Glomerular visceral epithelial cell (primary cell): Measurements from ENCODE around the gene CCDC154.
"Not testable (repeated sequence)": the region's sequence is repeated elsewhere in the genome, so short reads cannot be mapped to it uniquely, and the experiment has no call there.

Experiments
- DNase-seq: peaks from one replicate; pipeline ENCODE4 v3.0.0-alpha.2; 2016; ENCODE audit errors: extremely low spot score

The CCDC154 gene

DNA sequence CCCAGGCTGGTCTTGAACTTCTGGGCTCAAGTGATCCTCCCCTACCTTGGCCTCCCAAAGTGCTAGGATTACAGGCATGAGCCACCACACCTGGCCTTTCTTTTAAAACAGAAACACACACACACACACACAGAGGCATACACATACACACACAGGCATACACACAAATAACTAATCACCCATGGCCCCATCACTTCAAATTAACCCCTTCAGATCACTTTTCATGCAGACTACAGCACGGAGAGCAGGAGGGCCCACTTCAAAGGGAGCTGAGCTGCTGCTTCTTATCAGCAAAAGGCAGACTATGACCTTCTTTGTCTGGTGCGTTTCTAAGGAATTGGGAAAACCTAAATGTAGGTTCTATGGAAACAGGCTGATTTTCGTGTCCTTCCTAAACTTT, 28.6 kb upstream of the CCDC154 start:
- no peak for DNase-seq

DNA sequence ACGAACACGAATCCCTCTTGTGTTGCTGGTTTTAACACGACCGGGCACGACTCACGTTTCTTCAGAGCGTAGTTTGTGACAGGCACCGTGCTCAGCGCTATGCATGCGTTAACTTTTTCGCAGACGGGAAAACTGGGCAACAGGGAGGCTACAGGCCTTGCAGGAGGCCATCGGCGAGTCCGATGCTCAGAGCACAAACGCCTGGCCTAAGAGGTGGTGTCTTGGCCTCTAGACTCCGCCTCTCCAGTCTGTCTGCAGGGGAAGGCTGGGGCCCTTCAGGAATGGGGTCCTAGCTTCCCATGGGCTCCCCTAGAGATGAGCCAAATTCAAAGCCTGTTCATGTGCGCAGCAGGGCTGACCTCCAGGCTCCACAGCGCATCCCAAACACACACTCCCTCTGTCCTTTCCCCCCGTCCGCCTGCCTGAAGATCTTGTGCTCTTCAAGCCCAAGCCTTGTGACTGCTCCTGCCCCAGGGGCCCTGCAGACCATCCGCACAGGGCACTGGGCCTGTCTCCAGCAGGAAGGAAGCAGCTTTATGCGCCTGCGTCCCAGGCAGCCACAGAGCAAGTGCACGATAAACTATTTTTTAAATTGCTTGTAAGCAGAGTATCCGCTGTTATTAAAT, 27.3 kb upstream of the CCDC154 start:
- DNase-seq = no peak

DNA sequence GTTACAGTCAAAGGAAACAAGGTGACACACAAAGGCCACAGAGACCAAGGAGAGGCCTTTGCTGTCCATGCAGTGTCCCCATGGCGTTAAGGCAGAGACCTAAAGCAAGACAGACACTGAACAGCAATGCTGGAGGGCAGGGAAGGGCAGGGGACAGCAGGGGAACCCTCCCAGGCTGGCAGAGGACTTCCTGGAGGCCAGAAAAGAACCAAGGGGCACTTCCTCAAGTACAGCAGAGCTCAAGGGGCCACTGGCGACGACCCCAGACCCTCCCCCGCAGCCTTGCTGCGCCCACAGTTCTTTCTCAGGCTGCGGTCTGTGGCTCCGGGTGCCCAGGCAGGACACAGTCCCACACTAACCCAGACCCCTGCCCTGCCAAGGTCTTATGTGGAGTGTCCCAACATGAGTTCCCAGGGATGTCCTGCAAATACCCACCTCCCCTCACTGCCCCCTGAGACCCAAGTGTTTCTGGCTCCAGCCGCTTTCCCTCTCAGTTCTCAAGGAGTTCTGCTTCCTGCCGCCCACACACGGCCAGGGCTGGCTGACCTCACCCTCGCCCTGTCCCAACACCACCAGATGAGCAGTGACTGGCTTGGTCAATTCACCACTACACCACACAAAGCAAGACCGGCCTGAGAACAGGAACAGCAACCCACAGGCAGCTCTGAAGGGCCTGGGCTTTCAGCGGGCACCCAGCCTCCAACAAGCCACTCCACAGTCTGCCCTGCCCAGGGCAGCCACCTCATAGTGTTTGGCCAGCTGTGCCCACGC, 26.3 kb upstream of the CCDC154 start:
- DNase-seq = peak; percentile 25

DNA sequence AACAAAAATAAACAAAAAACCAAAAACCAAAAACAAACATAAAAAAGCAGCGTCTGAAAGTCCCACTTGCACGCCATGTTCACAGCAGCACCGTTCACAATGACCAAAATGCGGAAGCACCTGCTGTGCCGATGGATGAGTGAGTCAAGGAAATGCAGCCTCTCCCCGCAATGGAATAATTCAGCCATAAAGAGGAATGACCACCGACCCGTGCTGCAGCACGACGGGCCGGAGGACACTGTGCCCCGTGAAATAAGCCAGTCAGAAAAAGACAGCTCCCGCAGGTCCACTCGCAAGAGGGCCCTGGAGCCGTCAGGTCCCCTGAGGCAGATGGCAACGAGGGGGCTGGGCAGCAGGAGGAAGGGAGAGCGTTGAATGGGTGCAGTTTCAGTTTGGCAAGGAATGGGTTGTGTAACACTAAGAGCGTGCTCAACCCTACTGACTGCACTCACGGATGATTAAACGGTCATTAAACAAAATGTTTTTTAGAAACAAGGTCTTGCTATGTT, 25.4 kb upstream of the CCDC154 start:
- DNase-seq = no peak

DNA sequence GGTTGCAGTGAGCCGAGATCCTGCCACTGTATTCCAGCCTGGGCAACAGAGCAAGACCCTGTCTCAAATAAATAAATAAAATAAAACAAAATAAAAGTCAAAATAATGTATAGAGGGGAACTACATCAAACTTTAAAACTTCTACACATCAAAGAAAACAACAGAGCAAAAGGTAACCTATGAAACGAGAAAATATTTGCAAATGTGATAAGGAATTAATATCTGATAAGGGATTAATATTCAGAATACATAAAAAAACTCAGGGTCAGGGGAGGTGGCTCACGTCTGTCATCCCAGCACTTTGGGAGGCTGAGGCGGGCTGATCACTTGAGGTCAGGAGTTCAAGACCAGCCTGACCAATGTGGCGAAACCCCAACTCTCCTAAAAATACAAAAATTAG, 24.8 kb upstream of the CCDC154 start:
- not testable (repeated sequence) for DNase-seq

DNA sequence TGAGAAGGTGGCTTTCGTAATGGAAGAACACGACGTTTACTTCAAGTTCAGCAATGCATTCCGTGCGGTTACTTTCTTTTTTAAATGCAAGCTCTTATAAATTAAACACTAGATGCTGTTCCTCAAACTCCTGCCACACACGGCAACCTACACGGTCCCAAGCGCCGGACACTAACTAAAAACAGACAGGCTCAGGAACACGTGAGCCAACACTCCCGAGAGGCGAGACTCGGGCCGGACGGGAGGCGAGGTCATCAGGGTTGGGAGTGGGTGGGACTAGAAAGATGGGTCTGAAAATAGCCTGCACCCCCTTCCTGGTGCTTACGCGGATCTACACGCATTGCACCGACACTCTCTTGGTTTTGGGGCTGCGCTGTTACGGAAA, 24.1 kb upstream of the CCDC154 start:
- no peak for DNase-seq

DNA sequence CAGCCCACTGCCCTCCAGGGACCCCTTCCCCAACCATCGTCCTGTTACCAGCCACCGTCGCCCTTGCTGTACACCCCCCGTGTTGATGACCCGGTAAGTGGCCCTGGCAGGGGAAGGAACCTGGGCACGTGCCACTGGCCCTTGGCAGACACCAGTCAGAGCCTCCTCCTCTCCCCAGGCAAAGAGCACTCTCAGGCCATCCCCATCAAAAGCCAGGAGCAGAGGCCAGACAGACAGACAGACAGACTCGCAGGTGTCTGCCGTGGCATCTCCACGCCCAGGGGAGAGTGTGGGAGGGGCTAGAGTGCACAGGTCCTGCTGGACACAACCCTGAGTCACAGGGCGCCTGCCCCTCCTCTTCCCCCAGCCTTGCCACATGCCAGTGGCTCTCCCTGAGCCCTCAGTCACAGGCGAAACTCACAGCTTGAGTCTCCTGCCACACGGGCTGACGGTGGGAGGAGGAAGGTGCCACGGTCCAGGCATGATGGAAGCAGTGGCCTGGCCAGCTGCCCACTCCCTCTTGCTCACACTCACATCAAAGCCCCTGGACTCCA, 22.7 kb upstream of the CCDC154 start:
- DNase-seq = peak; percentile 18

DNA sequence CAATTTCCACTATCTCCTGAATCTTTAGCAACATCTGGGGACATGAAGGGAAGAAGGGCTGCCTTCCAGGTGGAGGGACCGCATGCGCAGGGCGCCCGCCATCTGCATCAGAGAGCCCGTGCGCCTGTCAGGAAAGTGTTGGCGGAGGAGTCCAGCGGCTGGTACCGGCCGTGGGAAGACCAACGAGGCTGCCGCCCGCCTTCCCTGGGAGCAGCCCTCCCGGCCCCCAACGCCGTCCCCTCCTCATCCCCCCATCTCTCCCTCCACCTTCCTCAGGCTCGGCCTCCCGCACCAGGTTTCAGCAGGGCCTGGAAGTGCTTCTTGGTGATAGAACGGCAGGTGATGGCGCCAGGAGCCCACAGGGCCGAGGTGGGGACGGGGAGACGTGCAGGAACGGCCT, 21.7 kb upstream of the CCDC154 start:
- DNase-seq = no peak

DNA sequence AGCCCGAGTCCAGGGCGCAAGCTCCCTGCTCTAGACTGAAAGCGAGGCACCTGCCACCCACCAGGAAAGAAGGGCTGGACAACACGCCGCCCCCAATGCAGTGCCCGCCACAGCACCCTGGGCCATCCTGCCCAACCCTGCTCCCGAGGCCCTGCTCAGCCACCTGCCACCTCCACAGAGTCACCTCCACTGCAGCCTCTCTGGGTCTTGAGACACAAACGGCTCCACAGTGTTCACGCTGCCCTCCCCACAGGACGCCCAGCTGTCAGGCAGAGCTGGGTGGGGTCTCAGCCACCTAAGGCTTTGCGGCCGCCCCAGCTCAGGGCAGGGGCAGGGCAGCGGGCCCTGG, 21.2 kb upstream of the CCDC154 start:
- no peak for DNase-seq

DNA sequence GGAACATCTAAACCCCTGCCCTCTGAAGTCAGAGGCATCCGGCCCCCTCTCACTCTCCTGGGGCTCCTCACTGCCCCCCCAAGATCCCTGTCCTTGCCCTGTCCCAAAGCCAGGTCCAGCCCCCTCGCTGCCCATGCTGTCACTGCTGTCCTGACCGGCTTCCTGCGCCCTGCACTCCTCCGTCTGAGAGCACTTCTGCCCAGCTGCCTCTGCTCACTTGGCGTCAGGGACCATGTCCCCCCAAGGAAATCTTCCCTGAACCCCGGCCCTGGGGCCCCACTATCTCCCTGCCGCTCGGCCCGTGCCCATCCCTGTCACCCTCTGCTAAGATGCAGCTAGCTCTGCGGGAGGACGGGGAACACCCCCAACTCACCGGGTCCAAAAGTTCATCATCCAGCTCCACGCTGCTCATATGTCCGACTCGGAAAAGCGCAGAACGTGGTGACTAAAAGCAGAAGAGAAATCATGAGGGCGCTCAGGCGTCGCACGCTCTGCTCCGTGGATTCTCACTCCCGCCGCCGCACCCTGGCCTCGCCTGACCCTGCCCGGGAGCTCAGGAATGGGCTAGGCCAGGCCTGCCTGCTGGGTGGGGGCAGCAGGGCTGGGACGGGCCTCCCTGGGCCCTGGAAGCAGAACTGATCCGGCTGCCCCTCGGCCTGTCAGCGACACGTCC, 20.7 kb upstream of the CCDC154 start:
- no peak for DNase-seq

DNA sequence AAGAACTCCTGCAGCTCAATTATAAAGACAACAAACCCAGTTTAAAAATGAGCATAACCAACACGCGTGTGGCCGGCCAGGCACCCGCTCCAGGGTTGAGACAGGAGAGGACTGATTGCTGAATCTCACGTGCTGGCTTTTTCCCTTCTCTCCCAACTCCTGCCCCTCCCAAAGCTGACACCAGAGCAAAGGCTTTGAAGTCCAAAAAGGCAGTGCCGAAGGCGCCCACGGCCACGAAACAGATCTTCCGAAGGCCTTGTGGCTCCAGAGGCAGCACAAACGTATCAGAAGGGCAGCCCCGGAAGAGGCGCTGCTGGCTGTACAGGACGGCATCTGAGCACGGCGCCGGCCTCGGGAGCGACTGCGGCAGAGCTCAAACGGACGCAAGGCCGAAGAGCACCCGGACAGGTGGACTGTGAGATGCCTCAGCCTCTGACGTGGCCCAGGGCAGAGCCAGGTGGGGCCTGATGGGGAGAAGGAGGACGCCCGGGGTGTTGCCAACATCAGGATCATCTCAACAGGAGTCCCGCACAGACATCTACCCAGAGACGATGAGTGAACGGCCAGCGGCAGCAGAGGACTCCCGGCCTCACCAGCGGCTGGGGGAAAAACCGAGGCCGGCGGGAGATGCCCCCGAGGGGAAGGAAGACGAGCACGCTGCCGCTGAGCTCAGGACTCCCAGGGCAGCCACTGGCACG, 20.0 kb upstream of the CCDC154 start:
- DNase-seq = no peak

DNA sequence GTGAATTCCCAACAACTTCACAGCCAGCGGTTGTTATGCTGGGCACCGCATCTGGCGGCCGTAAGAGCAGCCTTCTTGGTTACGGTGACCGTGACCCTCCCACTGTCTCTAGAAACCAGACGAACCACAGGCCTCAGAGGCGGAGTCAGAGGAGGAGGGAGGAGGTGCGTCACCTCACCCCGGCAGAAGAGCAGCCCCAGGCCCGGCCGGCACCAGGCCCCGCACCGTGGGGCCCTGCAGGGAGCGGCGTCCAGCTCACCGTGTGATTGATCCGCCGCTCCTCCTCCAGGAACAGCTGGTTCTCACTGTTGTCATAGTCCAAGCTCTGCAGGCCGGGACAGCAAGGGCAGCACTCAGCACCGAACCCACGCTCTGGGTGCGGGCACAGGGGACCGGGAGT, 16.8 kb upstream of the CCDC154 start:
- DNase-seq = no peak

DNA sequence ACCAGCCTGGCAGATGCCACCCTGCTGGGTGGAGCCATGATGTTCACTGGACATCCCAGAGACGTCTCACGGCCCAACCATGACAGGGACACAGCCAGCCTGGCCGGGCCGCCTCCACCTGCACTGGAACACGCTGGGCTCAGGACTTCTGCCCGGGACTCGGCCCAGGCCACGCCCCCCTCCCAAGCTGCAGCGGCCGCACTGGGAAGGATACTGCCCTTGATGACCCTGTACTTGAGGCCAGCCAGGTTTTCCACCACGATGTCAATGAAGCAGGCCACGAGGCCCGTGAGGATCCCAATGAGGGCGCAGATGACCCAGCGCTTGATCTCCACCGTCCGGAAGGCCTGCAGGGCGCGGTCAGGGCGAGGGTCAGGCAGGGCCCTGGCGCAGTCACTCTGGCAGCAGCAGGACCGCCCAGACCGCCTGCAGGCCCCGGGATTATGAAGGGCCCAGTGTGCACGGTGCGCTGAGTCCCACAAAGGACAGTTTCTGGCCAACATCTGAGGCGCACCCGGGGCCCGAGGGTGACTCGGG, 16.3 kb upstream of the CCDC154 start:
- DNase-seq = no peak

DNA sequence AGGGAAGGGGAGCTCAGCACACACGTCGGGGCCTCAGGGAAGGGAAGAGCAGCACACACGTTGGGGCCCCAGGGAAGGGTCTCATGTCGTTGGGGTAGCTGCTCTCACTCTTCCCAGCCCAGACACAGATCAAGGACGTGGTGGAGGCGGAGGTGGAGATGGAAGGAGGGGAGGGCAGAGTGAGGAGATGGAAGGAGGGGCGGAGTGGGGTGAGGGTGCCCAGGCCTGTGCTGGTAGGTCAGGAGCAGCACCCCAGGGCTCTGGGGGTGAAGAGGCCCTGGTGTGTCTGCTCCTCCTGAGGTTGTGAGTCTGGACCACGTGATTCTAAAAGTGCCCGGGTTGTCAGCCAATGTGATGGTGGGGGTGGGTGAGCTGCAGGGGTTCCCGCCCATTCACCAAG, 15.6 kb upstream of the CCDC154 start:
- no peak for DNase-seq

DNA sequence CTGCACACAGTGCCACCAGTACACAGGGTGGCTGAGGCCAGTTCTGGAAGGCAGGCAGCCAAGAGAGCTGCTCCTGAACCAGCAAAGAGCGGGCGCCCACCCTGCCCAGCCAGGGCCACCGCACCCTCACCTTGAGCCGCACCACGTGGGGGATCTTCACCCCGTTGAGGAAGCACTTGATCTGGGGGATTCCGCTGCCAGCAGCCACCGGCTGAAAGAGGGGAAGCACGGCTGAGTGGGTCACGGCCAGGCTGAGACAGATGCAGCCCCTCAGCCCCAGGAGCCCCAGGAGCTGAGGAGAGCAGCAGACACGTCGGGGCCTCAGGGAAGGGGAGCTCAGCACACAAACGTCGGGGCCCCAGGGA, 14.6 kb upstream of the CCDC154 start:
- no peak for DNase-seq

DNA sequence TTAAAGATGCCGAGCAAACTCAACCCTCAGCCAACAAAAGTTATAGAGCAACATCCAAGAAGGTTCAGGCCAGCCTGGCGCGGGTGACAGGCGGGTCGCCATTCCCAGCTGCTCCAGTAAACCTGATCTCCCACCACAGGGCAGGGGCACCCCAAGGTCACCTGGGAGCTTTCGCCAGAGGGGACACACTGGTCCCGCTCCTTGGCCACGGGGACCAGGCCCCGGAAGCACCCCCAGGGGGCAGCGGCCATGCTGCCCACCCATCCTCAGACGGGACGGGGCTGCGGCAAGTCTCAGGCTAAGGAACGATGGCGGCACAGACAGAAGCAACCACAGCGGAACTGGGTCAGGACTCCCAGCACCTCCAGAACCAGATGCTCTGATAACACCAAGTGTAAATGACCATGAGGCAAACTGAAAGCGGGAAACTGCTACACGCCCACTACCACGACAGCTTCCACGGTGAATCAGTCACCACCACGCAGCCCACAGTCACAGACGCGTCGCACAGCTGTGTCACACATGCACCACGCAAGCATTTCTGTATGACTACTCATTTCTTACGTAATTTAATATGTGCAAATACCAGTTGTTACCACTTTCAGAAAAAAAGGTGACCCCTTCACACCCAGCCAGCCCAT, 14.1 kb upstream of the CCDC154 start:
- no peak for DNase-seq

DNA sequence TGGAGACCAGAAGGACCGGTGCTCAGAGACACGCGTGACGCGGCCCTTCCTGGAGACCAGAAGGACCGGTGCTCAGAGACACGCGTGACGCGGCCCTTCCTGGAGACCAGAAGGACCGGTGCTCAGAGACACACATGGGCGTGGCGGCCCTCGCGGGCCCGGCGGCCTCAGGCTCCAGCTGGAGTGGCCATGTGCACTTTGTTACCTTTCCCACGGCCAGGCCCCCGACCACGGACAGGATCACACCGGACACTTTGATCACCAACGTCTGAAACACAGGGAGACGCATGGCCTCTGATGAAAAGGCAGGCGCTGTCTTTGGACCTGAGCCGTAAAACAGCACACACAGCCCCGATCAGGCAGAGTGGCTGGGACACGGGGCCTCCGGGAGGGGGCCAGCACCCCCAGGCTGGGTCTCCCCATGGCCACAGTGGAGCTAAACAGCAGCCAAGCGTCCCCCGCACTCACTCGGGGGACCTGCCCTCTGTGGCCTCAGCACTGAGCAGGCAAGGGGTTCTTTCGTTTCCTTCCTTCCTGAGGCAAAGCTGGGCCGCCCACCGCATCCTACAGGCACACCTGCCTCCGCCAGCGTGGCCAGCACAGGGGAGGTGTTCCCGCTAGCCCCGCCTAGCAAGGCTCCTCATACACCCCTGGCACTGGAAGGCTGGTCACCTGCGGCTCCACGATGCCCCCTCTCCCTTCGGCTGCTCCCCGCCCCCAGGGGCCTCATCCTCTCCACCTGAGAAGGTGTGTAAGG, 13.3 kb upstream of the CCDC154 start:
- DNase-seq = no peak

DNA sequence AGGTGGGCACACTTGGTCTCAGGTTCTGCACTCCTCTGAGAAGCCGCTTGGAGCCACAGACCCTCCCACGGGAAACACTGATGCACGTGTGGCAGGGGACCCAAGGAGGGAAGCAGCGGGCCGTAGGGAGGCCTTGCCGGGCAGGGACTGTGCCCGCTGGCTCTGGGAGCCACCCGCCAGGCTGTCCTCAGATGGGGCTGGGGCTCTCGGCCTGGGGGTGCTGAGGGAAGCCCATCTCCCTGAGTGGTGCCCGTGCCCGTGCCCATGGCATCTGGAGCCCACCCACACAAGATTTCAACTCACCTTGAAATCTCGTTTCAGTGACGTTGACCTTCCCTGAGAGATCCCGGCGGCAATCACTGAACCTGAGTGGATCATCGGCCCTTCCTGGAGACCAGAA, 12.6 kb upstream of the CCDC154 start:
- DNase-seq = no peak

DNA sequence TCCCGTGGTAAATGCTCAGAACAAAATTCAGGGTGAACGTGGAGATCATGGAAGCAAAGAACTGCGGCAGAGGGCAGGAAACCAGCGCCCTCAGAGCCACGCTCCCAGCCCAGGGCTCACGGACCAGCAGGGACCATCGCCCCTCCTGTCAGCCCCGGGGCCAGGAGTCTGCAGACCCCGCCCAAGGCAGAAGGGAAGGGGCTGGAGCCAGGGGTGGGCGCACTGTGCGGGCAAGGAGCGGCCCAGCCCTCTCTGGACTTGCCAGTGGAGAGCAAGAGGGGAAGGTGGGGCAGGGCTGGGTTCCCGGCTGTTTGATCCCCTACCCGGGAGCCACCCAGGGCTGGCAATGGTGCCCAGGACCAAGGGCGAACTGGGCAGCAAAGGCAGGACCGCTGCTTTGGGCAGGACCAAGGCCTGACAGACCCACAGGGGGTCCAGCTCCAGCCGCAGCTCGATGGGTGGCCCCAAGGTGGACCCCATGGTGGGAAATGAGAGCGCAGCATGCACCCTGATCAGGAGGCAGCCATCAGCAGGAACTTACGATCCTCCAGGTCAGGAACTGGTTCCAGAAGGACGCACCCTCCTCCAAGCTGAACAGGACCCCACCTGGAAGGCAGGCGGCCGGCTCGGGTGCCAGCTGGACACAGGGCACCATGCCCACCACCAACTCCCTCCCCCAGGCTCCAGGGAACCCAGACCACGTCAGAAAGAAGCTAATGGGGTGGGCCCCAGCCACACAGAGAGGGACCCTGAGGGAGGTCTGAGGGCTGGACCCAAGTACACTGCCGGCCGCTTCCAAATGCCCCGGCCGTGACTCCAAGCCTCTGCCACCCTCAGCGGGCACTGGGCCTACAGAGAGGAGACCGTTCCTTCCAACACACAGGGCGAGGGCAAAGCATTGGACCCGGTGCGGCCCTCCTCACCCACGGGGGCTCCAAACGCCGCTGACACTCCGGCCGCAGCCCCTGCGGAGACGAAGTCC, 11.1 kb upstream of the CCDC154 start:
- no peak for DNase-seq

DNA sequence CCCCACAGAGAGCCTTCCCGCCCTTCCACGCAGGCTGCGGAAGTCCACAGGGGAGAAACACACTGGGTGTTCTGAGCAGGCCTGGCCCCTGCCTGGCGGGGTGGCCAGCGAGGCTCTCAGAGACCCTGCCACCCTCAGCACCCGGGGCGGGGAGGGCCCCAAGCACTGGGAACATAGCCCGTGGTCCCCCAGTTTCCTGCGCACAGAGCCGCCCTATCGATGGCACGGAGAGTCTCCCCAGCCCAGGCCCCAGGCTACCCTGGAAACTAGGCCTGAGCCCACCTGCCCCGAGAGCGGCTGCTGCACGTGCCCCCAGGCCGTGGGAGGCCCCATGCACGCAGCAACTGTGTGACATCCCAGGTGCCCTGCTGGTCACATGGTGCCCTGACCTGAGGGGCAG, 10.2 kb upstream of the CCDC154 start:
- no peak for DNase-seq
